Measurements from ENCODE around the gene HOXA11.

- TF ChIP-seq CTCF (IDR thresholded peaks at IDR 0.05) (no peak), POLR2A (IDR thresholded peaks at IDR 0.05) (no peak)
Observed at GRCh38 chr7:27164367-27165088, 20.5 kb downstream of the HOXA11 start.
